Urinary bladder (tissue), 4 donors: ENCODE results near the gene LCP2. TPM values are rescaled to one million over a fixed set of nuclear protein-coding genes. Genes with fewer than 3 reads are reported as not detected.
A peak's percentile ranks its signal among the peaks of the same experiment; 100 is the strongest.

ENCODE experiments used
- DNase-seq: peaks from one replicate; pipeline ENCODE4 v3.0.0-alpha.2; 2015; ENCODE audit errors: extremely low spot score
- H3K27ac ChIP-seq: one replicate; pipeline ENCODE4 v1.5.1; 2013; ENCODE audit warnings: low read depth, mild to moderate bottlenecking, moderate library complexity
- H3K36me3 ChIP-seq: one replicate; pipeline ENCODE4 v1.6.1; 2013; ENCODE audit warnings: mild to moderate bottlenecking, moderate library complexity; ENCODE audit not compliant: insufficient read depth
- H3K4me1 ChIP-seq: one replicate; pipeline ENCODE4 v1.6.1; 2013; ENCODE audit warnings: mild to moderate bottlenecking, moderate library complexity; ENCODE audit not compliant: insufficient read depth
- H3K4me3 ChIP-seq: one replicate; pipeline ENCODE4 v1.5.1; 2013; ENCODE audit warnings: low read depth, low read length
- WGBS: extraction: QIAGEN DNeasy Blood & Tissue Kit; methylation state at CpG from one replicate; pipeline ENCODE4 v1.1.7; 2013; 5-methylcytosine and 5-hydroxymethylcytosine counted together
- polyA plus RNA-seq: library from polyadenylated mRNA; stranded (reverse); fragments of 200-250 nt; gene quantifications from one replicate; pipeline ENCODE4 v1.2.3, GENCODE V29; 2013
- total RNA-seq: library from RNA; depleted of rRNA; stranded (reverse); fragments of >200 nt; gene quantifications from one replicate; pipeline ENCODE4 v1.2.3, GENCODE V29; 2014
- donor health status: healthy with polysubstance abuse.
- donor health status: healthy.

The LCP2 gene
- total and polyA plus RNA-seq, 2 donors: 8.4 to 8.5 TPM

GRCh38 chr5:170268884-170269283 lies 28.7 kb downstream of the LCP2 start:
- no peak overlapping the region for H3K27ac ChIP-seq
- H3K36me3 ChIP-seq: no peaks in the 10 kb centered on the region

GRCh38 chr5:170268153-170268689 lies 29.4 kb downstream of the LCP2 start:
- no peaks in the 10 kb centered on the region for H3K4me1 ChIP-seq
- H3K27ac ChIP-seq: no peak overlapping the region
- H3K36me3 ChIP-seq: no peaks in the 10 kb centered on the region
- H3K4me3 ChIP-seq: no peak overlapping the region
- no peak for DNase-seq
- WGBS: 26% methylated on average over 15 of the region's 15 CpGs

More at GRCh38 chr5:170268884-170269283, 28.7 kb downstream of the LCP2 start:
- no peak overlapping the region for H3K4me3 ChIP-seq
- H3K4me1 ChIP-seq: no peaks in the 10 kb centered on the region
- DNase-seq: no peak
- WGBS: 66% methylated on average over 3 of the region's 3 CpGs

DNA sequence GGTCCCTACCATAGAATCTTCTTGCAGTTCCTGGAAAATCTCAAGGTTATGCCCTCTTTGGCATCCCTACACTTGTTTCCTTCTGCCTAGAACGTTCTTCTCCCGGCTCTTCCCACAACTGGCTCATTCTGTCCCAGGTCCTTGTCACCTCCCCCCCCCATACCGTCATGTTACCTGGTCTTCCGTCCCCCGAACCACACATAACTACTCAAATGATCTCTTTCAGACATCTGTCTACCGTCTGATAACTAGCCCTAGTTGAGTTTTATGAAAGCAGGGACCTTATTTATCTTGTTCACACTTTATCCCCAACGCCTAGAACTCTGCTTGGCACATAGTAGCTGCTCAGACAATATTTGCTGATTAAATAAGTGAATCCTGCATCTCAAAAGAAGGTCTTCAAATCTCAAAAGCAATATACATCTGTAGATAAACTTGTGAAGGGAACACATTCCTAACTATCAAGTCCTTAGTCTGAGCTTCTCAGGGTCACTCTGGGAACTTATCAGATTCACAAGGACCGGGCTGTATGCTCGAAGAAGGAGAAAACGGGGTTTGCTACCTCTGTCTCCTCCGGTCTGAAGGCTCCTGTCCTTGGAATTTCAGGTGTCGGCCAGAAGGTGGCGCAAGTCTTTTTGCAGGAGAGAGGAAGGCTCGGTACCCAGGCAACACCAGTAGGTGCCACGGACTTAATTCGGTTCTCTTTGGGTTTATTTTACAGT lies 30.0 kb downstream of the LCP2 start:
- H3K27ac ChIP-seq: no peak overlapping the region

GRCh38 chr5:170266570-170267381 lies 30.8 kb downstream of the LCP2 start:
- Histone ChIP-seq H3K36me3 (no peaks in the 10 kb centered on the region), H3K4me1 (no peaks in the 10 kb centered on the region), H3K27ac (no peak overlapping the region), H3K4me3 (no peak overlapping the region)
- WGBS: 76% methylated on average over 17 of the region's 17 CpGs
- no peak for DNase-seq

More for the DNA sequence above, 30.0 kb downstream of the LCP2 start:
- Histone ChIP-seq H3K4me1 (no peaks in the 10 kb centered on the region), H3K36me3 (no peaks in the 10 kb centered on the region), H3K4me3 (no peak overlapping the region)
- 33% methylated on average over 16 of the region's 16 CpGs for WGBS
- DNase-seq: peak; percentile 46

DNA sequence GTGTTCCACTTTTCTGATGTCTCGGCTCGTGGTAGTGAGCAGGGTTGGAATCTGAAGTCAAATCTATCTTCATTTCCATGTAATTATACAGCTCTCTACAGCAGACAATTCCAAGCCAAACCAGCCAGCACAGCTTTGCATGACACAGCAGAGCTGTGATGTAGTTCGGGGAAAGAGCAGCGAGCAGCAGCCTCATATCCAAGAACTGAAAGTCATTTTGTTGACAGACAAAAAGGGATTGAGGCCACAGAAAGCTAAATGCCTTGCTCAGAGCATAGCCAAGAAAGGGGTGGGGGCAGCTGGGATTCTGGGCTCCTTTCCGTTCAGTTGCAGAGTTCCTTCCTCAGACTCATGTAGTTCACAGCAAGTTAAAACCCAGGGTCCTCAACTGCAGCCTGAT lies 32.1 kb downstream of the LCP2 start:
- no peaks in the 10 kb centered on the region for H3K36me3 ChIP-seq
- H3K27ac ChIP-seq: no peak overlapping the region
- no peaks in the 10 kb centered on the region for H3K4me1 ChIP-seq
- DNase-seq: peak; percentile 60
- 31% methylated on average over 5 of the region's 5 CpGs for WGBS
- no peak overlapping the region for H3K4me3 ChIP-seq

DNA sequence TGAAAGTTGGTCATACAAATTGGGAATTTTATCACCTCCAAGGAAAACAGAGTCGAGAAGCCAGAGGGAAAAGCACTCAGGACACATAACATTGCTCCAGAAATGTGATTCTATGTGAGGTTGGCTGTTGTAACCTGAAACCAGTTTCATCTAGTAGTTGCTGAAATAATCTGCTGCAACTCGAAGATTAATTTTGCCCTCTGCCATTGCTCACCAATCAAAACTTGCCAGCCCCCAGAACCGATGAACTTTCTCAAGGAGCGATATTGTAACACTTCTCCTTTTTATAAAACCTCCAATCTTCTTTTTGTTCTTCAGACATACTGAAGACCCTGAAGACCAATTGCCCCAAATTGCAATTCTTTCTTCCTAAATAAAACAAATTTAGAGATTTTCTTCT lies 33.7 kb downstream of the LCP2 start:
- Histone ChIP-seq H3K4me1 (no peaks in the 10 kb centered on the region), H3K36me3 (no peaks in the 10 kb centered on the region), H3K4me3 (no peak overlapping the region), H3K27ac (no peak overlapping the region)
- 79% methylated on average over 4 of the region's 4 CpGs for WGBS
- DNase-seq: no peak

- no peak overlapping the region for H3K27ac ChIP-seq
- DNase-seq: no peak
- WGBS: 88% methylated on average over 15 of the region's 15 CpGs
- H3K36me3 ChIP-seq: no peaks in the 10 kb centered on the region
- no peak overlapping the region for H3K4me3 ChIP-seq
- H3K4me1 ChIP-seq: no peaks in the 10 kb centered on the region
Observed at GRCh38 chr5:170262061-170263045, 35.2 kb downstream of the LCP2 start.

DNA sequence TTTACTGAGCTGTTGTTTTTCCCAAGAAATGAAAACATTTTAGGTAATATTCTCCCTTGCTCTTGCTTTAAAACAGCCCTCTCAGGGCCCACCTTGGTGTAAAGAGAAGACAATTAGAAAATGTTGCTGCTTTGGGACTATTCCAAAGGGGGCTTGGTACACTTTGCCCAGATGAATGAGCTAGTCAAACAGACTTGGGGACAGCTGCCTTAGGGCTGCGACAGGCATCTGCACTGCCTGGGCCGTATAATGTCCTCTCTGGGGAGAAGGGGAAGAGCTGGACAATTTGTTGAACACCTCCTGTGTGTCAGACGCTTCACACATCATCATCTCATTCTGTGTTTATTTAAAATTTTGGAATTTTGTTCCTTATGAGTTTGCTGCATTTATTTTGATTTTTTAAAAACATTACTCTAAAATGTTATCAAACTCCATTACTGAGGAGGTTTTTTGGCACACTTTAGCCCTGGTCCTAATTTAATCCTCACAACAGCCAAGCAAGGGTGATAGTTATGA lies 36.0 kb downstream of the LCP2 start:
- H3K36me3 ChIP-seq: no peaks in the 10 kb centered on the region
- no peak for DNase-seq

DNA sequence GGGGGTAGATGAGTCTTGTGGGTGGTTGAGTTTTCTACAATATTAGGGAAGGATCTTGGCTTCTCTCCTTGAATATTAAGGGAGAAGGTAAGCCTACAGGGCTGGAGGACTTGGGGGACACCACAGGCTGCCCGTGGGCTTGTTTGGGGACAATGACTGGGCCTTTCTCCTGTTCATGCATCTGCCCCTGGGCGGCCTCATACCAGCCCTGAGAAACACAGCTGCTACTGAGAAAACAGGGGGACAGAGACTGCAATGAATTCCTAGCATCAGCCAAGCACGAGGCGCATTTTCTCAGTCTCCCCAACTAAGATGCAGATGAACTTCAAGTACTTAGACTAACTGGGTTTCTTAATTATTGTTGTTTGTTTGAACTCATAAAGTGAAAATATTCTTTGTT lies 40.2 kb downstream of the LCP2 start:
- no peak overlapping the region for H3K27ac ChIP-seq
- no peak overlapping the region for H3K4me3 ChIP-seq
- peaks cover 2% of the 10 kb centered on the region for H3K4me1 ChIP-seq
- 95% methylated on average over 4 of the region's 4 CpGs for WGBS
- H3K36me3 ChIP-seq: no peaks in the 10 kb centered on the region
- DNase-seq: no peak

More for the DNA sequence above, 36.0 kb downstream of the LCP2 start:
- WGBS: 91% methylated on average over 3 of the region's 3 CpGs
- Histone ChIP-seq H3K4me1 (no peaks in the 10 kb centered on the region), H3K4me3 (no peak overlapping the region), H3K27ac (no peak overlapping the region)

GRCh38 chr5:170256571-170256970 lies 41.0 kb downstream of the LCP2 start:
- 91% methylated on average over 1 of the region's 1 CpG for WGBS
- Histone ChIP-seq H3K27ac (no peak overlapping the region), H3K4me1 (peaks cover 2% of the 10 kb centered on the region), H3K4me3 (no peak overlapping the region), H3K36me3 (no peaks in the 10 kb centered on the region)
- DNase-seq: no peak

DNA sequence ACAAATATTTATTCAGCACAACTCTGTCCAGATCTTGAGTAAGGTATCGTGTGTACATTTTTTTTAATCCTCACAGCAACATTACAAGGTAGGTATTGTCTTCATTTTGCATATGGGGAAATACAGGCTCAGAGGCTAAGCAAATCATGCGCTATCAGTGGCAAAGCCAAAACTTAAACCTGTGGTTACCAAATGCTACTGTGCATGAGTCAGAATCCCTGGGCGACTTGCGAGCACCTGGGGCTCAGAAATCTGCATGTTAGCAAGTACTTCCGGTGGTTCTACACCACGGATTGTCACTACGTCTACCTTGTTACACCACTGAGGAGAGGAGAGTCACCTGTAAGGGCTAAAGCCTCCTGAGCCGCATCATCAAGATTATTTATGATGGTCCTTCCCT lies 43.5 kb downstream of the LCP2 start:
- no peak for DNase-seq
- H3K27ac ChIP-seq: no peak overlapping the region
- peaks cover 2% of the 10 kb centered on the region for H3K4me1 ChIP-seq
- no peak overlapping the region for H3K4me3 ChIP-seq
- H3K36me3 ChIP-seq: no peaks in the 10 kb centered on the region
- WGBS: 82% methylated on average over 8 of the region's 8 CpGs

DNA sequence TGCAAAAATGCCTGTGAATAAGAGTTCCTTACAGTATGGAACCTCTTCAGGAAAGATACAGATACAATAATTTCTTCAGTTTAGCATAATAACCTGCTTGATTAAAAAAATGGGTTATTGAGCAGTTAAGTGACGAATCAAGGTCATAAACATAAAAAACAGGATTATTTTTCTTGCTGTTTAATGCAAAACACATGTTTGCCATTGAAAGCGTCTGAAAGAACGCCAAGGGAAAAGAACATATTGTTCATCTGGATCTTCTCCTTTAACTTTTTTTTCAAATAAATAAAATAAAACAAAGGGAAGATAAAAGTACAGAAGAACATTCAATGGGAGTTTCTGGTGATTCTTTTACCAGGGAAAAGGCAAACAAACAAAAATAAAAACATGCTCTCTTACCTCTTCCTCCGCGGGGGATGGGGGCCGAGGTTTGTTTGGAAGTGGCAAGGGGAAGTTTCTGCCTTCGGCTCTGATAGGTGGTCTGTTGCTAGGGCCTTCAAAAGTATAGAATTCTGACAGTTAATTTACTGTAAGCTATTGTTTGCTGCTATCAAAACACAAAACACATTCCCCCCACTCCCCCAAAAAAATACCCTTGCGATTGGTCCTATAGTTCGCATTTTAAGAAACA lies 44.7 kb downstream of the LCP2 start:
- H3K27ac ChIP-seq: no peak overlapping the region
- no peak overlapping the region for H3K4me3 ChIP-seq
- WGBS: 56% methylated on average over 9 of the region's 9 CpGs
- H3K4me1 ChIP-seq: peaks cover 2% of the 10 kb centered on the region
- peak; percentile 52 for DNase-seq
- no peaks in the 10 kb centered on the region for H3K36me3 ChIP-seq
